ENCODE data around the gene PCDH15. TPM values are rescaled to one million over a fixed set of nuclear protein-coding genes. Genes with fewer than 3 reads are reported as not detected.

PCDH15 gene
- total RNA-seq, 1 donor from 2014 or later = not detected

- Mint-ChIP-seq H3K4me1 (ENCODE audit: low read depth) (no peaks in the 10 kb centered on the region), H3K4me3 (ENCODE audit: unreplicated experiment) (no peak overlapping the region), H3K9me3 (ENCODE audit: low read depth) (no peaks in the 10 kb centered on the region), H3K27me3 (ENCODE audit: low read depth) (no peaks in the 10 kb centered on the region), H3K36me3 (ENCODE audit: low read depth) (no peaks in the 10 kb centered on the region), H3K27ac (ENCODE audit: unreplicated experiment) (no peak overlapping the region)
- TF ChIP-seq CTCF (IDR thresholded peaks at IDR 0.05) = no peak
- DNase-seq (ENCODE audit: low spot score) = no peak
Observed at GRCh38 chr10:54665095-54665494, 135.9 kb downstream of the PCDH15 start.

GRCh38 chr10:54660397-54660796 is 140.6 kb downstream of the PCDH15 start:
- TF ChIP-seq CTCF (IDR thresholded peaks at IDR 0.05) = no peak
- DNase-seq (ENCODE audit: low spot score) = no peak
- Mint-ChIP-seq H3K9me3 (ENCODE audit: low read depth) (peaks cover 3% of the 10 kb centered on the region), H3K27ac (ENCODE audit: unreplicated experiment) (no peak overlapping the region), H3K4me3 (ENCODE audit: unreplicated experiment) (no peak overlapping the region), H3K4me1 (ENCODE audit: low read depth) (no peaks in the 10 kb centered on the region), H3K36me3 (ENCODE audit: low read depth) (no peaks in the 10 kb centered on the region), H3K27me3 (ENCODE audit: low read depth) (no peaks in the 10 kb centered on the region)

GRCh38 chr10:54656643-54657042 is 144.4 kb downstream of the PCDH15 start:
- no peak overlapping the region for H3K27ac Mint-ChIP-seq (ENCODE audit: unreplicated experiment)
- no peak for TF ChIP-seq CTCF (IDR thresholded peaks at IDR 0.05)
- peaks cover 3% of the 10 kb centered on the region for H3K9me3 Mint-ChIP-seq (ENCODE audit: low read depth)
- H3K36me3 Mint-ChIP-seq (ENCODE audit: low read depth) = no peaks in the 10 kb centered on the region
- H3K27me3 Mint-ChIP-seq (ENCODE audit: low read depth) = peaks cover 3% of the 10 kb centered on the region
- H3K4me3 Mint-ChIP-seq (ENCODE audit: unreplicated experiment) = no peak overlapping the region
- H3K4me1 Mint-ChIP-seq (ENCODE audit: low read depth) = no peaks in the 10 kb centered on the region
- DNase-seq (ENCODE audit: low spot score) = no peak

GRCh38 chr10:54653518-54653917 is 147.5 kb downstream of the PCDH15 start:
- no peak overlapping the region for H3K27ac Mint-ChIP-seq (ENCODE audit: unreplicated experiment)
- peaks cover 3% of the 10 kb centered on the region for H3K27me3 Mint-ChIP-seq (ENCODE audit: low read depth)
- TF ChIP-seq CTCF (IDR thresholded peaks at IDR 0.05) = no peak
- no peaks in the 10 kb centered on the region for H3K36me3 Mint-ChIP-seq (ENCODE audit: low read depth)
- H3K9me3 Mint-ChIP-seq (ENCODE audit: low read depth) = no peaks in the 10 kb centered on the region
- H3K4me1 Mint-ChIP-seq (ENCODE audit: low read depth) = no peaks in the 10 kb centered on the region
- DNase-seq (ENCODE audit: low spot score) = no peak
- H3K4me3 Mint-ChIP-seq (ENCODE audit: unreplicated experiment) = no peak overlapping the region

GRCh38 chr10:54650547-54650946 is 150.5 kb downstream of the PCDH15 start:
- H3K36me3 Mint-ChIP-seq (ENCODE audit: low read depth) = no peaks in the 10 kb centered on the region
- no peaks in the 10 kb centered on the region for H3K9me3 Mint-ChIP-seq (ENCODE audit: low read depth)
- no peaks in the 10 kb centered on the region for H3K4me1 Mint-ChIP-seq (ENCODE audit: low read depth)
- DNase-seq (ENCODE audit: low spot score) = no peak
- H3K27me3 Mint-ChIP-seq (ENCODE audit: low read depth) = peaks cover 5% of the 10 kb centered on the region
- H3K4me3 Mint-ChIP-seq (ENCODE audit: unreplicated experiment) = no peak overlapping the region
- TF ChIP-seq CTCF (IDR thresholded peaks at IDR 0.05) = no peak
- no peak overlapping the region for H3K27ac Mint-ChIP-seq (ENCODE audit: unreplicated experiment)
